SU-DHL-6 (cell line): Measurements from ENCODE around the gene CTXND1.

Source experiments
- H2AFZ ChIP-seq: fragments of 200-600 bp; sonication (generic); 2 replicates; pipeline ENCODE4 v1.6.1; 2014; ENCODE audit warnings: low read depth, mild to moderate bottlenecking, moderate library complexity, mixed read lengths, antibody characterized with exemption, low read length; ENCODE audit not compliant: severe bottlenecking
- H3F3A ChIP-seq: fragments of 200-600 bp; shearing (Covaris generic); 2 replicates; pipeline ENCODE4 v1.6.0; 2016; ENCODE audit warnings: antibody characterized with exemption, mild to moderate bottlenecking; ENCODE audit not compliant: insufficient read depth
- H3K27ac ChIP-seq: fragments of 200-600 bp; sonication (generic); 2 replicates; pipeline ENCODE4 v1.5.1; 2016; ENCODE audit warnings: low read depth, mild to moderate bottlenecking, low read length, moderate library complexity, mixed read lengths
- H3K27me3 ChIP-seq: fragments of 200-600 bp; sonication (generic), shearing (Covaris generic); 2 replicates; pipeline ENCODE4 v1.6.0; 2014; ENCODE audit warnings: mild to moderate bottlenecking, low read length
- H3K36me3 ChIP-seq: fragments of 200-600 bp; sonication (generic); 2 replicates; pipeline ENCODE4 v1.6.1; 2014; ENCODE audit warnings: mild to moderate bottlenecking, low read length, mixed read lengths
- H3K4me2 ChIP-seq: fragments of 300-600, 200-600 bp; shearing (Covaris generic), sonication (generic); 2 replicates; pipeline ENCODE4 v1.6.0; 2014; ENCODE audit warnings: low read length, low read depth, mild to moderate bottlenecking; ENCODE audit not compliant: poor library complexity, severe bottlenecking
- H3K4me3 ChIP-seq: fragments of 200-600 bp; sonication (generic); 2 replicates; pipeline ENCODE4 v1.5.1; 2014; ENCODE audit warnings: antibody characterized with exemption, low read length, mild to moderate bottlenecking, mixed read lengths; ENCODE audit not compliant: insufficient read depth, poor library complexity, severe bottlenecking
- H3K79me2 ChIP-seq: fragments of 200-600 bp; sonication (generic); 2 replicates; pipeline ENCODE4 v1.6.1; 2014; ENCODE audit warnings: mild to moderate bottlenecking, low read length, moderate library complexity; ENCODE audit not compliant: insufficient read depth
- H3K9ac ChIP-seq: fragments of 200-600 bp; sonication (generic); 2 replicates; pipeline ENCODE4 v1.7.0; 2014; ENCODE audit warnings: mild to moderate bottlenecking, low read length
- H3K9me2 ChIP-seq: fragments of 200-600 bp; sonication (generic); replicated peaks from 2 replicates; pipeline ENCODE4 v1.6.1; 2014; ENCODE audit warnings: low read length; ENCODE audit not compliant: insufficient read depth
- H3K9me3 ChIP-seq: fragments of 200-600 bp; sonication (generic); 2 replicates; pipeline ENCODE4 v1.6.1; 2014; ENCODE audit warnings: low read length, mixed read lengths; ENCODE audit not compliant: insufficient read depth
- H4K20me1 ChIP-seq: fragments of 200-600 bp; sonication (generic); 2 replicates; pipeline ENCODE4 v1.6.1; 2014; ENCODE audit warnings: low read depth, mild to moderate bottlenecking, antibody characterized with exemption, low read length, moderate library complexity, mixed read lengths
- EZH2phosphoT487 ChIP-seq: fragments of 200-600 bp; sonication (generic), shearing (Covaris generic); conservative IDR thresholded peaks from 2 replicates; pipeline ENCODE4 v1.6.1; 2018; ENCODE audit warnings: mild to moderate bottlenecking, antibody characterized with exemption, low read length, moderate library complexity, mixed read lengths
- TF ChIP-seq, protein P1 (sequence below): fragments of 200-600 bp; sonication (generic); IDR thresholded peaks from one replicate; pipeline ENCODE4 v1.5.1; 2017; ENCODE audit warnings: antibody characterized with exemption, mild to moderate bottlenecking, low read length, moderate library complexity; ENCODE audit not compliant: insufficient read depth, poor library complexity, severe bottlenecking

Gene CTXND1

DNA sequence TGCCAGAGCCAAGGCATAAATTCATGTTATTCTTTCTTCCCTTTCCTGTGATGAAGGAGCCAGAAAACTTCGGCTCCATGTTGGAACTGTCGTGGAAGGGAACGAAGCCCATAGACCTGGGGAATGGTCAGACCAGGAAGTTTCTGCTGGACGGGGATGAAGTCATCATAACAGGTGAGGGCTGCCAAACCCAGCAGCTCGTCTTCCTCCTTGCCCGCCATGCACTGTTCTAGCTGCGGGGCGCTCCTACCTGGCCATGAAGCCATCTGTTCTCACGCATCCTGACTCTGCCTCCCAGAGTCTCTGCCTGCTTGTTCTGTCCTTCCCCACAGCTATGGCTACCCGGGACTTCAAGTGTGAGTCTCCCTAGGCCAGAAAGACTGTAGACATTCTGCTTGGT, 71.0 kb downstream of the CTXND1 start:
- Histone ChIP-seq H3K36me3 (no peaks in the 10 kb centered on the region), H3F3A (no peaks in the 10 kb centered on the region)
- no peak for TF ChIP-seq EZH2phosphoT487
- TF ChIP-seq, protein P1, sequence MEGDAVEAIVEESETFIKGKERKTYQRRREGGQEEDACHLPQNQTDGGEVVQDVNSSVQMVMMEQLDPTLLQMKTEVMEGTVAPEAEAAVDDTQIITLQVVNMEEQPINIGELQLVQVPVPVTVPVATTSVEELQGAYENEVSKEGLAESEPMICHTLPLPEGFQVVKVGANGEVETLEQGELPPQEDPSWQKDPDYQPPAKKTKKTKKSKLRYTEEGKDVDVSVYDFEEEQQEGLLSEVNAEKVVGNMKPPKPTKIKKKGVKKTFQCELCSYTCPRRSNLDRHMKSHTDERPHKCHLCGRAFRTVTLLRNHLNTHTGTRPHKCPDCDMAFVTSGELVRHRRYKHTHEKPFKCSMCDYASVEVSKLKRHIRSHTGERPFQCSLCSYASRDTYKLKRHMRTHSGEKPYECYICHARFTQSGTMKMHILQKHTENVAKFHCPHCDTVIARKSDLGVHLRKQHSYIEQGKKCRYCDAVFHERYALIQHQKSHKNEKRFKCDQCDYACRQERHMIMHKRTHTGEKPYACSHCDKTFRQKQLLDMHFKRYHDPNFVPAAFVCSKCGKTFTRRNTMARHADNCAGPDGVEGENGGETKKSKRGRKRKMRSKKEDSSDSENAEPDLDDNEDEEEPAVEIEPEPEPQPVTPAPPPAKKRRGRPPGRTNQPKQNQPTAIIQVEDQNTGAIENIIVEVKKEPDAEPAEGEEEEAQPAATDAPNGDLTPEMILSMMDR, result no peak

DNA sequence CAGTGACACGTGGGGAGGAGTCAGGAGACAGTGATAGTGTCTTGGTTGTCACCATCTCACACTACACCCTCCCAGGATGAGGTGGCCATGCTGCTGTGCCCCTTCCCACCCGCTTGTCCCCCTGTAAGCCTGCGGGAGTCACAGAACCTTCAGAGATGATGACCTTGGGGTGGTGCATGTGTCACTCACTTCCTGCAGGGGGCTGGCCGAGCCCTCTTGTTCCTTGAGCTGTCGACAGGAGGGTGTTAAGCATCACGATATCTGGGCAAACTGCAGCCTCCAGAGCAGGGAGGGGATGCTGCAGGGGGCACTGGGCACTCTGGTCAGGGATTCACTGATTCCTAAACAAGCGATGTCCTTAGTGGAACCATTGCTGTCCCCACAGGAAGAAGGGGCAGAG, 71.5 kb downstream of the CTXND1 start:
- no peak overlapping the region for H3K27ac ChIP-seq
- H2AFZ ChIP-seq, result no peak overlapping the region
- no peaks in the 10 kb centered on the region for H3K9me3 ChIP-seq
- H3F3A ChIP-seq, result no peaks in the 10 kb centered on the region
- H3K4me3 ChIP-seq, result no peak overlapping the region
- TF ChIP-seq EZH2phosphoT487, result no peak
- TF ChIP-seq, protein P1, result no peak
- no peaks in the 10 kb centered on the region for H3K27me3 ChIP-seq
- no peaks in the 10 kb centered on the region for H3K79me2 ChIP-seq
- H3K36me3 ChIP-seq, result no peaks in the 10 kb centered on the region
- H4K20me1 ChIP-seq, result no peaks in the 10 kb centered on the region
- H3K9me2 ChIP-seq, result no peaks in the 10 kb centered on the region
- H3K9ac ChIP-seq, result no peak overlapping the region
- no peak overlapping the region for H3K4me2 ChIP-seq

More for the DNA sequence above, 71.0 kb downstream of the CTXND1 start:
- H3K27me3 ChIP-seq, result no peaks in the 10 kb centered on the region
- no peak overlapping the region for H3K4me3 ChIP-seq
- H2AFZ ChIP-seq, result no peak overlapping the region
- no peak overlapping the region for H3K4me2 ChIP-seq
- H3K9ac ChIP-seq, result no peak overlapping the region
- H3K27ac ChIP-seq, result no peak overlapping the region
- no peaks in the 10 kb centered on the region for H3K9me3 ChIP-seq
- H4K20me1 ChIP-seq, result no peaks in the 10 kb centered on the region
- no peaks in the 10 kb centered on the region for H3K79me2 ChIP-seq
- no peaks in the 10 kb centered on the region for H3K9me2 ChIP-seq

DNA sequence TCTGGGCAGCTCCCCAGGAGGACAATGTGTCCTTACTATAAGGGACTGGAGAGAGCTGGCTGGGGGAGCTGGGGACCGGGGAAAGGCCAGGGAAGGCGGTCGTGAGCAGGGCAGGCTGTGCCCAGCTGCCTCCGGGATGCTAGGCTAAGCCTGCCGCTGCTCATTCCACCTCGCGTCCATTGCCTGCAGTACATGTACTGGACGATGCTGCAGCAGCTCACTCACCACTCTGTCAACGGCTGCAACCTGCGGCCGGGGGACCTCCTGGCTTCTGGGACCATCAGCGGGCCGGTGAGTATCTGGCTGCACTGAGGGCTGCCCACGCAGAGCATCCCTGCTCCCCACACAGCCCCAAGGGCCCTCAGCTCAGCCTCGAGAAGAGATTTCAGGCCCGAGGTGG, 72.1 kb downstream of the CTXND1 start:
- H3K9me3 ChIP-seq, result no peaks in the 10 kb centered on the region
- no peak overlapping the region for H3K9ac ChIP-seq
- H3F3A ChIP-seq, result no peaks in the 10 kb centered on the region
- no peaks in the 10 kb centered on the region for H4K20me1 ChIP-seq
- no peaks in the 10 kb centered on the region for H3K9me2 ChIP-seq
- no peaks in the 10 kb centered on the region for H3K27me3 ChIP-seq
- no peak overlapping the region for H3K27ac ChIP-seq
- no peaks in the 10 kb centered on the region for H3K79me2 ChIP-seq
- TF ChIP-seq, protein P1, result no peak
- TF ChIP-seq EZH2phosphoT487, result no peak
- no peak overlapping the region for H3K4me2 ChIP-seq
- no peak overlapping the region for H2AFZ ChIP-seq
- H3K36me3 ChIP-seq, result no peaks in the 10 kb centered on the region
- no peak overlapping the region for H3K4me3 ChIP-seq
